ENCODE data around the gene CTAG1B.

DNA sequence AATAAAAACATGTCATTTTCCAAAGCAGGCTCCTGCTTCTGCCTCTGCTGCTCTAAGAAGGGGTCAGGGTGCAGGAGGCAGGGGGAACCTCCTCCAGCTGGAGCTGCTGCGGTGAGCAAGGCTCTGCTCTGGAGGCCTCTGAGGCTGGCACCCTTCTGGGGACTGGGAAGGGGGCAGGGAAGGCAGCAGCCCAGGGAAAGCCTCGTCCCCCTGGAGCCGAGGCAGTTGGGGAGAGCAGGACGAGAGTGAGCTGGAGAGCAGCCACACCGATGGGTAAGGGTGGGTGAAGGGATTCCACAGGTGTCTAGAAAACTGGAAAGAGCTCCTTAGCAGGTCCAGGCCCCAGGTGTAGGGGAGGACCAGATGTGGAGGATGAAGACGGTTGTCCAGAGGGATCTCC, 36.3 kb upstream of the CTAG1B start:
- TF ChIP-seq POLR2A (IDR thresholded peaks at IDR 0.05), result no peak
- TF ChIP-seq, protein P1, sequence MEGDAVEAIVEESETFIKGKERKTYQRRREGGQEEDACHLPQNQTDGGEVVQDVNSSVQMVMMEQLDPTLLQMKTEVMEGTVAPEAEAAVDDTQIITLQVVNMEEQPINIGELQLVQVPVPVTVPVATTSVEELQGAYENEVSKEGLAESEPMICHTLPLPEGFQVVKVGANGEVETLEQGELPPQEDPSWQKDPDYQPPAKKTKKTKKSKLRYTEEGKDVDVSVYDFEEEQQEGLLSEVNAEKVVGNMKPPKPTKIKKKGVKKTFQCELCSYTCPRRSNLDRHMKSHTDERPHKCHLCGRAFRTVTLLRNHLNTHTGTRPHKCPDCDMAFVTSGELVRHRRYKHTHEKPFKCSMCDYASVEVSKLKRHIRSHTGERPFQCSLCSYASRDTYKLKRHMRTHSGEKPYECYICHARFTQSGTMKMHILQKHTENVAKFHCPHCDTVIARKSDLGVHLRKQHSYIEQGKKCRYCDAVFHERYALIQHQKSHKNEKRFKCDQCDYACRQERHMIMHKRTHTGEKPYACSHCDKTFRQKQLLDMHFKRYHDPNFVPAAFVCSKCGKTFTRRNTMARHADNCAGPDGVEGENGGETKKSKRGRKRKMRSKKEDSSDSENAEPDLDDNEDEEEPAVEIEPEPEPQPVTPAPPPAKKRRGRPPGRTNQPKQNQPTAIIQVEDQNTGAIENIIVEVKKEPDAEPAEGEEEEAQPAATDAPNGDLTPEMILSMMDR (IDR thresholded peaks at IDR 0.05), result no peak
